Liver (tissue), 3 donors: ENCODE results near the gene MYCBPAP.

ENCODE experiments used
- HNF4A ChIP-seq, 2 donors: conservative IDR thresholded peaks; 2 replicates each; pipeline ENCODE4 v1.6.1; 2016; ENCODE audit warnings: antibody characterized with exemption in 2 of 2, mild to moderate bottlenecking in 2 of 2
- JUND ChIP-seq, 2 donors: IDR thresholded peaks; 2 replicates each; pipeline ENCODE4 v1.6.1; 2016; ENCODE audit warnings: antibody characterized with exemption in 2 of 2
- TF ChIP-seq, protein P1 (sequence below): fragments of 150-350 bp; IDR thresholded peaks from 2 replicates; pipeline ENCODE4 v1.5.1; 2017; ENCODE audit warnings: improper control_type of control experiment, low read depth, low read length; ENCODE audit not compliant: missing input control
- TF ChIP-seq, protein P2 (sequence below): IDR thresholded peaks from 2 replicates; pipeline ENCODE4 v1.6.1; 2016; ENCODE audit warnings: antibody characterized with exemption, mild to moderate bottlenecking
- donor health status: healthy.
- donor health status: healthy.

GRCh38 chr17:50546701-50547034 lies 38.4 kb downstream of the MYCBPAP start:
- TF ChIP-seq, protein P1, sequence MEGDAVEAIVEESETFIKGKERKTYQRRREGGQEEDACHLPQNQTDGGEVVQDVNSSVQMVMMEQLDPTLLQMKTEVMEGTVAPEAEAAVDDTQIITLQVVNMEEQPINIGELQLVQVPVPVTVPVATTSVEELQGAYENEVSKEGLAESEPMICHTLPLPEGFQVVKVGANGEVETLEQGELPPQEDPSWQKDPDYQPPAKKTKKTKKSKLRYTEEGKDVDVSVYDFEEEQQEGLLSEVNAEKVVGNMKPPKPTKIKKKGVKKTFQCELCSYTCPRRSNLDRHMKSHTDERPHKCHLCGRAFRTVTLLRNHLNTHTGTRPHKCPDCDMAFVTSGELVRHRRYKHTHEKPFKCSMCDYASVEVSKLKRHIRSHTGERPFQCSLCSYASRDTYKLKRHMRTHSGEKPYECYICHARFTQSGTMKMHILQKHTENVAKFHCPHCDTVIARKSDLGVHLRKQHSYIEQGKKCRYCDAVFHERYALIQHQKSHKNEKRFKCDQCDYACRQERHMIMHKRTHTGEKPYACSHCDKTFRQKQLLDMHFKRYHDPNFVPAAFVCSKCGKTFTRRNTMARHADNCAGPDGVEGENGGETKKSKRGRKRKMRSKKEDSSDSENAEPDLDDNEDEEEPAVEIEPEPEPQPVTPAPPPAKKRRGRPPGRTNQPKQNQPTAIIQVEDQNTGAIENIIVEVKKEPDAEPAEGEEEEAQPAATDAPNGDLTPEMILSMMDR = no peak
- no peak for TF ChIP-seq JUND (IDR thresholded peaks at IDR 0.05)
- no peak for TF ChIP-seq HNF4A (conservative IDR thresholded peaks at IDR 0.05)
- TF ChIP-seq, protein P2, sequence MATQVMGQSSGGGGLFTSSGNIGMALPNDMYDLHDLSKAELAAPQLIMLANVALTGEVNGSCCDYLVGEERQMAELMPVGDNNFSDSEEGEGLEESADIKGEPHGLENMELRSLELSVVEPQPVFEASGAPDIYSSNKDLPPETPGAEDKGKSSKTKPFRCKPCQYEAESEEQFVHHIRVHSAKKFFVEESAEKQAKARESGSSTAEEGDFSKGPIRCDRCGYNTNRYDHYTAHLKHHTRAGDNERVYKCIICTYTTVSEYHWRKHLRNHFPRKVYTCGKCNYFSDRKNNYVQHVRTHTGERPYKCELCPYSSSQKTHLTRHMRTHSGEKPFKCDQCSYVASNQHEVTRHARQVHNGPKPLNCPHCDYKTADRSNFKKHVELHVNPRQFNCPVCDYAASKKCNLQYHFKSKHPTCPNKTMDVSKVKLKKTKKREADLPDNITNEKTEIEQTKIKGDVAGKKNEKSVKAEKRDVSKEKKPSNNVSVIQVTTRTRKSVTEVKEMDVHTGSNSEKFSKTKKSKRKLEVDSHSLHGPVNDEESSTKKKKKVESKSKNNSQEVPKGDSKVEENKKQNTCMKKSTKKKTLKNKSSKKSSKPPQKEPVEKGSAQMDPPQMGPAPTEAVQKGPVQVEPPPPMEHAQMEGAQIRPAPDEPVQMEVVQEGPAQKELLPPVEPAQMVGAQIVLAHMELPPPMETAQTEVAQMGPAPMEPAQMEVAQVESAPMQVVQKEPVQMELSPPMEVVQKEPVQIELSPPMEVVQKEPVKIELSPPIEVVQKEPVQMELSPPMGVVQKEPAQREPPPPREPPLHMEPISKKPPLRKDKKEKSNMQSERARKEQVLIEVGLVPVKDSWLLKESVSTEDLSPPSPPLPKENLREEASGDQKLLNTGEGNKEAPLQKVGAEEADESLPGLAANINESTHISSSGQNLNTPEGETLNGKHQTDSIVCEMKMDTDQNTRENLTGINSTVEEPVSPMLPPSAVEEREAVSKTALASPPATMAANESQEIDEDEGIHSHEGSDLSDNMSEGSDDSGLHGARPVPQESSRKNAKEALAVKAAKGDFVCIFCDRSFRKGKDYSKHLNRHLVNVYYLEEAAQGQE = no peak
